ENCODE results near the gene TNNT1. TPM values are rescaled to one million over a fixed set of nuclear protein-coding genes. Genes with fewer than 3 reads are reported as not detected.

TNNT1 gene
- polyA plus RNA-seq, 1 experiment: 3.3 TPM

- H3K9me3 ChIP-seq (ENCODE audit: control insufficient read depth, insufficient read depth, low read length): peaks cover 13% of the 10 kb centered on the region; the same call in 1 of the 2 replicates
- ChIA-PET POLR2A (interaction anchor here (0.8 kb wide), 1 partner anchor 107 kb away, joined by 5 read pairs; no protein-coding TSS in a partner anchor), CTCF (interaction anchor here (1.6 kb wide), 1 partner anchor 8 kb away, joined by 8 read pairs; no protein-coding TSS in a partner anchor)
- H3K4me3 ChIP-seq (ENCODE audit: low read depth, low read length): no peak overlapping the region
- peaks cover 40% of the 10 kb centered on the region for H3K27me3 ChIP-seq (ENCODE audit: control insufficient read depth, insufficient read depth, low read length)
- DNase-seq (ENCODE audit: low read depth, low spot score): no peak
- H3K27ac ChIP-seq (ENCODE audit: low read depth, low read length): no peak overlapping the region
- TF ChIP-seq CTCF (IDR thresholded peaks at IDR 0.05; ENCODE audit: low read depth, low read length): no peak
These were observed 3.0 kb upstream of the TNNT1 start for GRCh38 chr19:55152017-55152416.

GRCh38 chr19:55147545-55148251 is 1.3 kb downstream of the TNNT1 start:
- Histone ChIP-seq H3K27me3 (ENCODE audit: control insufficient read depth, insufficient read depth, low read length) (peaks cover 42% of the 10 kb centered on the region), H3K4me3 (ENCODE audit: low read depth, low read length) (no peak overlapping the region), H3K9me3 (ENCODE audit: control insufficient read depth, insufficient read depth, low read length) (peaks cover 3% of the 10 kb centered on the region; the same call in 1 of the 2 replicates), H3K27ac (ENCODE audit: low read depth, low read length) (no peak overlapping the region)
- TF ChIP-seq CTCF (IDR thresholded peaks at IDR 0.05; ENCODE audit: low read depth, low read length): no peak
- no peak for DNase-seq (ENCODE audit: low read depth, low spot score)
- CTCF ChIA-PET: interaction anchor here (1.5 kb wide), 1 partner anchor 12 kb away, joined by 6 read pairs; no protein-coding TSS in a partner anchor
- POLR2A ChIA-PET: interaction anchor here (1.5 kb wide), 1 partner anchor 30 kb away, joined by 4 read pairs; the partner anchor contains the start of gene PPP1R12C

- H3K4me3 ChIP-seq (ENCODE audit: low read depth, low read length): 0 out of 2 replicates have a peak overlapping the region, but pooled peaks have one; percentile 7
- no peak for TF ChIP-seq CTCF (IDR thresholded peaks at IDR 0.05; ENCODE audit: low read depth, low read length)
- ChIA-PET CTCF (interaction anchor here (0.7 to 1.8 kb wide), 4 partner anchors 13 to 357 kb away, joined by 3 to 6 read pairs (median 4); no protein-coding TSS in a partner anchor), POLR2A (interaction anchor here (1.5 kb wide), 1 partner anchor 29 kb away, joined by 4 read pairs; the partner anchor contains the start of gene PPP1R12C)
- H3K27ac ChIP-seq (ENCODE audit: low read depth, low read length): no peak overlapping the region
- H3K27me3 ChIP-seq (ENCODE audit: control insufficient read depth, insufficient read depth, low read length): peaks cover 42% of the 10 kb centered on the region
- peaks cover 2% of the 10 kb centered on the region; the same call in 1 of the 2 replicates for H3K9me3 ChIP-seq (ENCODE audit: control insufficient read depth, insufficient read depth, low read length)
- no peak for DNase-seq (ENCODE audit: low read depth, low spot score)
These were observed 2.2 kb downstream of the TNNT1 start for GRCh38 chr19:55146705-55147273.

- no peak for DNase-seq (ENCODE audit: low read depth, low spot score)
- H3K4me3 ChIP-seq (ENCODE audit: low read depth, low read length): no peak overlapping the region
These were observed 2.8 kb downstream of the TNNT1 start for GRCh38 chr19:55146078-55146704.

More at GRCh38 chr19:55146078-55146704, 2.8 kb downstream of the TNNT1 start:
- CTCF ChIA-PET: interaction anchor here (0.6 to 1.8 kb wide), 5 partner anchors 10 to 358 kb away, joined by 3 to 6 read pairs (median 3); no protein-coding TSS in a partner anchor
- peaks cover 42% of the 10 kb centered on the region for H3K27me3 ChIP-seq (ENCODE audit: control insufficient read depth, insufficient read depth, low read length)
- POLR2A ChIA-PET: interaction anchor here (0.6 to 1.5 kb wide), 3 partner anchors 20 to 261 kb away, joined by 3 to 4 read pairs (median 3); partner anchors contain the start of gene PPP1R12C
- no peak overlapping the region for H3K27ac ChIP-seq (ENCODE audit: low read depth, low read length)
- H3K9me3 ChIP-seq (ENCODE audit: control insufficient read depth, insufficient read depth, low read length): no peaks in the 10 kb centered on the region; the same call in 1 of the 2 replicates
- peak; percentile 59 for TF ChIP-seq CTCF (IDR thresholded peaks at IDR 0.05; ENCODE audit: low read depth, low read length)

Measured in AG04450 (cell line).